Smooth muscle cell (in vitro differentiated cells): ENCODE data around the gene EVC. TPM values are rescaled to one million over a fixed set of nuclear protein-coding genes. Genes with fewer than 3 reads are reported as not detected.

Source experiments
- DNase-seq: peaks from one replicate; lab custom pipeline; 2025; ENCODE audit not compliant: unreplicated experiment; lab: John Stamatoyannopoulos, UW
- H2AFZ ChIP-seq: fragments of 200-600 bp; sonication (generic); 2 replicates; pipeline ENCODE4 v1.6.0; 2016; ENCODE audit warnings: antibody characterized with exemption, low read depth, mild to moderate bottlenecking
- H3F3A ChIP-seq: fragments of 200-600 bp; sonication (generic); 2 replicates; pipeline ENCODE4 v1.6.0; 2017; ENCODE audit warnings: antibody characterized with exemption, low read depth
- H3K27ac ChIP-seq: fragments of 200-600 bp; sonication (generic); 2 replicates; pipeline ENCODE4 v1.5.1; 2016; ENCODE audit warnings: low read depth, mild to moderate bottlenecking
- H3K27me3 ChIP-seq: fragments of 200-600 bp; sonication (generic); 2 replicates; pipeline ENCODE4 v1.6.1; 2016; ENCODE audit warnings: low read depth, mild to moderate bottlenecking
- H3K36me3 ChIP-seq: fragments of 200-600 bp; sonication (generic); 2 replicates; pipeline ENCODE4 v1.5.1; 2016; ENCODE audit warnings: low read depth
- H3K4me1 ChIP-seq: fragments of 200-600 bp; sonication (generic); 2 replicates; pipeline ENCODE4 v1.5.1; 2016; ENCODE audit warnings: low read depth
- H3K4me2 ChIP-seq: fragments of 200-600 bp; sonication (generic); 2 replicates; pipeline ENCODE4 v1.6.0; 2016; ENCODE audit warnings: mild to moderate bottlenecking
- H3K4me3 ChIP-seq: fragments of 200-600 bp; sonication (generic); 2 replicates; pipeline ENCODE4 v1.5.1; 2016; ENCODE audit warnings: mild to moderate bottlenecking
- H3K79me2 ChIP-seq: fragments of 200-600 bp; sonication (generic); 2 replicates; pipeline ENCODE4 v1.6.0; 2016; ENCODE audit warnings: low read depth, mild to moderate bottlenecking
- H3K9ac ChIP-seq: fragments of 200-600 bp; sonication (generic); 2 replicates; pipeline ENCODE4 v1.6.0; 2016; ENCODE audit warnings: low read depth
- H3K9me3 ChIP-seq: fragments of 200-600 bp; sonication (generic); replicated peaks from 2 replicates; pipeline ENCODE4 v1.5.1; 2016; ENCODE audit warnings: low read depth
- H4K20me1 ChIP-seq: fragments of 200-600 bp; sonication (generic); 2 replicates; pipeline ENCODE4 v1.6.0; 2016; ENCODE audit warnings: low read depth
- WGBS: methylation state at CpG from one replicate; pipeline ENCODE4 v1.1.7; 2016; ENCODE audit warnings: low lambda C conversion rate; 5-methylcytosine and 5-hydroxymethylcytosine counted together
- polyA plus RNA-seq: library from polyadenylated mRNA; unstranded; fragments of >200 nt; fragmentation: Nextera tagmentation; extraction: Ambion mirVana; gene quantifications from 2 replicates; pipeline ENCODE4 v1.2.1, GENCODE V29; 2016
- total RNA-seq: library from RNA; depleted of rRNA; stranded (reverse); fragments of >200 nt; gene quantifications from 2 replicates; pipeline ENCODE4 v1.2.3, GENCODE V29; 2014
- TF ChIP-seq, protein P1 (sequence below): fragments of 200-600 bp; sonication (generic); IDR thresholded peaks from 2 replicates; pipeline ENCODE4 v1.5.1; 2017; ENCODE audit warnings: borderline replicate concordance, mild to moderate bottlenecking, antibody characterized with exemption; ENCODE audit not compliant: insufficient read depth, poor library complexity, severe bottlenecking

Gene EVC
- total and polyA plus RNA-seq, 2 experiments from 2014 or later, result 7.5 to 15.5 TPM

DNA sequence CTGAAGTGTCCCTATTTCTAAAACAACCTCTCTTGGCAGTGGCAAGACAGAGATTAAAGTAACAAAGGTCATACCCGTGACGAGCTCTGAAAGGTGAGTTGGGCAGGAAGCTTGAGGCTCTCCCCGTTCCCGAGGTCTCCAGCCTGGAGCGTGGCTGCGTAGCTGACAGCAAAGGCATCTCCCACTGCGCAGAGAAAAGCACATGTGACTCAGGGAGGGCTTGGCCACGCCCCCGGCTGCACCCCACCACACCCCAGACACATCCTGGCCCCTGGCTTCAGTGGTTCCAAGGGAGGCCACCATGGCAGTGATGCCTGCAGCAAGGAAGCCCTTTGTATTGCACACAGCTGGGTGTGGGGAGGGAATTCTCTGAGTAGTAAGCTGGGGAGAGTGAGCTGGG lies 25.7 kb upstream of the EVC start:
- TF ChIP-seq, protein P1, sequence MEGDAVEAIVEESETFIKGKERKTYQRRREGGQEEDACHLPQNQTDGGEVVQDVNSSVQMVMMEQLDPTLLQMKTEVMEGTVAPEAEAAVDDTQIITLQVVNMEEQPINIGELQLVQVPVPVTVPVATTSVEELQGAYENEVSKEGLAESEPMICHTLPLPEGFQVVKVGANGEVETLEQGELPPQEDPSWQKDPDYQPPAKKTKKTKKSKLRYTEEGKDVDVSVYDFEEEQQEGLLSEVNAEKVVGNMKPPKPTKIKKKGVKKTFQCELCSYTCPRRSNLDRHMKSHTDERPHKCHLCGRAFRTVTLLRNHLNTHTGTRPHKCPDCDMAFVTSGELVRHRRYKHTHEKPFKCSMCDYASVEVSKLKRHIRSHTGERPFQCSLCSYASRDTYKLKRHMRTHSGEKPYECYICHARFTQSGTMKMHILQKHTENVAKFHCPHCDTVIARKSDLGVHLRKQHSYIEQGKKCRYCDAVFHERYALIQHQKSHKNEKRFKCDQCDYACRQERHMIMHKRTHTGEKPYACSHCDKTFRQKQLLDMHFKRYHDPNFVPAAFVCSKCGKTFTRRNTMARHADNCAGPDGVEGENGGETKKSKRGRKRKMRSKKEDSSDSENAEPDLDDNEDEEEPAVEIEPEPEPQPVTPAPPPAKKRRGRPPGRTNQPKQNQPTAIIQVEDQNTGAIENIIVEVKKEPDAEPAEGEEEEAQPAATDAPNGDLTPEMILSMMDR, result no peak
- Histone ChIP-seq H3K79me2 (no peaks in the 10 kb centered on the region), H3K9ac (no peak overlapping the region), H3K27me3 (no peaks in the 10 kb centered on the region), H3F3A (no peaks in the 10 kb centered on the region), H3K4me1 (no peaks in the 10 kb centered on the region), H3K4me3 (no peak overlapping the region), H3K9me3 (no peaks in the 10 kb centered on the region), H4K20me1 (no peaks in the 10 kb centered on the region), H3K4me2 (no peak overlapping the region), H3K27ac (no peak overlapping the region), H3K36me3 (peaks cover 15% of the 10 kb centered on the region), H2AFZ (no peak overlapping the region)
- no peak for DNase-seq
- 96% methylated on average over 9 of the region's 9 CpGs for WGBS

DNA sequence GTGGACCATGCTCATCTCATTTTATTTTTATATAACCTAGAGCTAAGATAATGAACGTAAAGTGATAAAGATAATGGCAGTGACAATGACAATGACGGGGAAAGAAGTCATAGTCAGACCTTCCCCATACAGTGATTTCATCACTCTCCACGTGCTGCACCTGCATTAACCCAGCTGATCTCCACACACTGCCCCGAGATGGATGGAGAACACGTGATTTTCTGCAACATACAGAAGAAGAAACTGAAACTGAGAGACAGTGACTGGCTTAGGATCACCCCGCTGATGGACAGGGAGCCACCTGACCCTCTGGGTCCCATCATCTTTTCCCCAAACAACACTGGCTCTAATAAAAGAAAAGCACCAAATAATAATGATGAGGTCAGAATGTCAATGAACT lies 24.7 kb upstream of the EVC start:
- no peak for DNase-seq
- H3K27me3 ChIP-seq, result no peaks in the 10 kb centered on the region
- H3F3A ChIP-seq, result no peaks in the 10 kb centered on the region
- peaks cover 22% of the 10 kb centered on the region for H3K36me3 ChIP-seq
- TF ChIP-seq, protein P1, result no peak
- no peaks in the 10 kb centered on the region for H3K9me3 ChIP-seq
- 96% methylated on average over 6 of the region's 6 CpGs for WGBS
- H3K79me2 ChIP-seq, result no peaks in the 10 kb centered on the region
- no peak overlapping the region for H3K9ac ChIP-seq
- H3K4me1 ChIP-seq, result no peaks in the 10 kb centered on the region
- no peak overlapping the region for H3K27ac ChIP-seq
- no peak overlapping the region for H2AFZ ChIP-seq
- H4K20me1 ChIP-seq, result no peaks in the 10 kb centered on the region
- H3K4me2 ChIP-seq, result no peak overlapping the region
- no peak overlapping the region for H3K4me3 ChIP-seq

DNA sequence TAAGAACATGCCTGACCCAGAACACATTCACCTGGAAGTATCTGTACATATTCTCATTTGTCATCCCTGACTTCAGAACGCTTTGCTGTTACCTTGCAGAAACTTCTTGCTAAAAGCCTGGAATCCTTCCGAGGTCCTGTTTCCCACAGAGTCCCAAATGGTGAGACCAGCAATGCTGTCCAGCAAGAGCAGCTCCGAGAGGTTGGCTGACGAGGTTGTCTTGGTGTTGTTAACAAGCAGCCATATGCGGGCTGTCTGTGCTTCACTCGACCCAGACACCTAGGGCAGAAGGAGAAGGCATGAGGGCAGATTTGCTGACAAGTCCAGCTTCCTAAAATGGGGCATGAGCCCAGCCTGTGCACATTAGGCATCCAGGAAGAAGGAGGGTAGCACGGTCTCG lies 21.9 kb upstream of the EVC start:
- Histone ChIP-seq H3K9ac (no peak overlapping the region), H4K20me1 (no peaks in the 10 kb centered on the region), H3K4me3 (no peak overlapping the region), H3K27ac (no peak overlapping the region), H3F3A (no peaks in the 10 kb centered on the region), H3K79me2 (no peaks in the 10 kb centered on the region), H3K9me3 (no peaks in the 10 kb centered on the region), H3K4me2 (no peak overlapping the region), H2AFZ (no peak overlapping the region), H3K4me1 (no peaks in the 10 kb centered on the region), H3K36me3 (peaks cover 22% of the 10 kb centered on the region), H3K27me3 (no peaks in the 10 kb centered on the region)
- DNase-seq, result no peak
- 98% methylated on average over 8 of the region's 8 CpGs for WGBS
- TF ChIP-seq, protein P1, result no peak

DNA sequence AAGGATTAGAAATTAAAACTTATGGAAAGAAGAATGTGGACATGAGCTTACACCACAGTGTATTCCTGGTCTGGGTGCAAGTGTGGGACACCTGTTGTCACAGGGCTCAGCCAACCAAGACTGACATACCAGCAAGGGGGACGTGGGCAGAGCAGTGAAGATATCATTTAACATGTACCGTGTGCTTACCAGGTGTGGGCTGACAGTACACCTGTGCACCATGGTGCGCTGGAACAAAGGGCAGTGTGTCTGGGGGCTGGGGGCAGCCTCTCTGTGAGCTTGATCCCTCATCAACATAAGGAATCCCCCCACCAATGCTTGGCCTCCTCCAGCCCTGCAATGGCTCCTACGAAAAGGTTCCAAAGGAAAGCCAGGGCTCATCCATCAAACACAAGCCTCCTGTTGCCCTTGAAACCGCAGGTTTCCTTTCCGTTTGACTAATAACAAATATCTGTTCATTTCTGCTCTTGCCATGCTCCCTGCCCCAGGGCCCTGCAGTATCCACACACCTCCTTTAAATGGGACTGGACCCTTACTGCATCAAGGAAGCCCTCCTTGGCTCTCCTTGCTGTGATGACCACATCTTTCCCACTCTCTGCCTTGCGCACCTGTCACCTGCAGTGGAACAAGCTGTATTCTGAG lies 19.4 kb upstream of the EVC start:
- H3K9me3 ChIP-seq, result no peaks in the 10 kb centered on the region
- H3K36me3 ChIP-seq, result peaks cover 11% of the 10 kb centered on the region
- no peak for DNase-seq
- H3K27me3 ChIP-seq, result no peaks in the 10 kb centered on the region
- no peaks in the 10 kb centered on the region for H3K4me1 ChIP-seq
- no peaks in the 10 kb centered on the region for H4K20me1 ChIP-seq
- no peak overlapping the region for H3K4me2 ChIP-seq
- H3K27ac ChIP-seq, result no peak overlapping the region
- H3K79me2 ChIP-seq, result no peaks in the 10 kb centered on the region
- WGBS, result 91% methylated on average over 7 of the region's 7 CpGs
- H3K4me3 ChIP-seq, result no peak overlapping the region
- no peak overlapping the region for H2AFZ ChIP-seq
- H3F3A ChIP-seq, result no peaks in the 10 kb centered on the region
- no peak overlapping the region for H3K9ac ChIP-seq
- TF ChIP-seq, protein P1, result no peak
